IMR-90 (cell line): ENCODE data around the gene GALNT9. TPM values are rescaled to one million over a fixed set of nuclear protein-coding genes. Genes with fewer than 3 reads are reported as not detected.

ENCODE experiments used
- ATAC-seq: fragments of 200-7000 bp; cut with Tn5 transposase; 2 replicates; pipeline ENCODE4 v1.9.1; 2020; ENCODE audit warnings: low read depth, mild to moderate bottlenecking, moderate library complexity
- BruUV-seq: library from RNA; stranded (reverse); fragments of 400-500 nt; replicated peaks from 2 replicates; lab custom pipeline; 2021; lab: Mats Ljungman, UMichigan
- CTCF ChIA-PET: fragments of 300-600 bp; formaldehyde crosslinking; extraction: SDS; loops from one replicate; lab custom pipeline; 2021; ENCODE audit warnings: antibody characterized with exemption; lab: Yijun Ruan, JAX
- POLR2A ChIA-PET: fragments of 300-600 bp; sonication (Branson Sonifier 250); formaldehyde crosslinking; loops from one replicate; lab custom pipeline; 2022; ENCODE audit warnings: antibody characterized with exemption; ENCODE audit not compliant: unreplicated experiment; lab: Charles Lee
- DNase-seq: peaks from one replicate; pipeline ENCODE4 v3.0.0; 2013
- H2AFZ ChIP-seq: replicated peaks from 2 replicates; pipeline ENCODE3; 2013; ENCODE audit warnings: low read length, mild to moderate bottlenecking; ENCODE audit not compliant: poor library complexity
- H2AK5ac ChIP-seq: 2 replicates; pipeline ENCODE4 v1.6.1; 2013; ENCODE audit warnings: low read depth, low read length, inconsistent platforms
- H2AK9ac ChIP-seq: replicated peaks from 2 replicates; pipeline ENCODE3; 2013; ENCODE audit warnings: mild to moderate bottlenecking, low read depth, low read length, moderate library complexity; ENCODE audit not compliant: poor library complexity
- H2BK120ac ChIP-seq: 2 replicates; pipeline ENCODE4 v1.6.1; 2013; ENCODE audit warnings: low read depth, low read length, inconsistent platforms
- H2BK15ac ChIP-seq: 3 replicates; pipeline ENCODE4 v1.6.1; 2013; ENCODE audit warnings: low read depth, low read length, inconsistent platforms
- H2BK20ac ChIP-seq: 2 replicates; pipeline ENCODE4 v1.6.1; 2013; ENCODE audit warnings: low read depth, mild to moderate bottlenecking, inconsistent platforms, low read length, moderate library complexity
- H2BK5ac ChIP-seq: 2 replicates; pipeline ENCODE4 v1.6.1; 2013; ENCODE audit warnings: mild to moderate bottlenecking, low read depth, low read length, inconsistent platforms; ENCODE audit not compliant: poor library complexity, severe bottlenecking
- H3K14ac ChIP-seq: replicated peaks from 2 replicates; pipeline ENCODE4 v1.6.1; 2013; ENCODE audit warnings: low read depth, low read length, inconsistent platforms
- H3K18ac ChIP-seq: 2 replicates; pipeline ENCODE4 v1.6.1; 2013; ENCODE audit warnings: low read depth, low read length, control low read depth
- H3K23ac ChIP-seq: 2 replicates; pipeline ENCODE4 v1.6.1; 2013; ENCODE audit warnings: low read depth, low read length, inconsistent platforms
- H3K27ac ChIP-seq: 2 replicates; pipeline ENCODE4 v1.5.1; 2013; ENCODE audit warnings: mild to moderate bottlenecking, control low read depth, low read length; ENCODE audit not compliant: insufficient read depth
- H3K27me3 ChIP-seq: 2 replicates; pipeline ENCODE4 v1.6.1; 2013; ENCODE audit warnings: low read length; ENCODE audit not compliant: control insufficient read depth, insufficient read depth
- H3K36me3 ChIP-seq: 2 replicates; pipeline ENCODE4 v1.6.1; 2013; ENCODE audit warnings: low read length, mixed read lengths; ENCODE audit not compliant: control insufficient read depth, insufficient read depth
- H3K4ac ChIP-seq: 2 replicates; pipeline ENCODE4 v1.6.1; 2013; ENCODE audit warnings: low read depth, low read length, inconsistent platforms
- H3K4me1 ChIP-seq: 2 replicates; pipeline ENCODE4 v1.6.1; 2013; ENCODE audit warnings: low read length, mixed read lengths; ENCODE audit not compliant: control insufficient read depth, insufficient read depth
- H3K4me2 ChIP-seq: 2 replicates; pipeline ENCODE4 v1.6.1; 2013; ENCODE audit warnings: low read depth, mild to moderate bottlenecking, control low read depth, low read length, moderate library complexity
- H3K4me3 ChIP-seq: 2 replicates; pipeline ENCODE4 v1.5.1; 2013; ENCODE audit warnings: low read depth, mild to moderate bottlenecking, control low read depth, low read length, moderate library complexity; ENCODE audit not compliant: insufficient read depth
- H3K56ac ChIP-seq: 2 replicates; pipeline ENCODE4 v1.6.1; 2013; ENCODE audit warnings: low read length, inconsistent platforms; ENCODE audit not compliant: insufficient read depth; ENCODE audit errors: extremely low read depth
- H3K79me1 ChIP-seq, 2 experiments: 2 replicates each; pipeline ENCODE4 v1.6.1; 2013; ENCODE audit warnings: low read length in 2 of 2, inconsistent platforms in 1 of 2, low read depth in 1 of 2
- H3K9ac ChIP-seq: 2 replicates; pipeline ENCODE4 v1.6.1; 2013; ENCODE audit warnings: low read depth, low read length, control low read depth
- H3K9me1 ChIP-seq: 2 replicates; pipeline ENCODE4 v1.6.1; 2013; ENCODE audit warnings: low read length, inconsistent platforms; ENCODE audit not compliant: insufficient read depth
- H3K9me3 ChIP-seq: 2 replicates; pipeline ENCODE4 v1.6.1; 2013; ENCODE audit warnings: low read length; ENCODE audit not compliant: control insufficient read depth, insufficient read depth
- H4K20me1 ChIP-seq: 2 replicates; pipeline ENCODE4 v1.6.1; 2013; ENCODE audit warnings: low read length, inconsistent platforms; ENCODE audit not compliant: insufficient read depth
- H4K5ac ChIP-seq: 2 replicates; pipeline ENCODE4 v1.6.1; 2013; ENCODE audit warnings: mild to moderate bottlenecking, low read depth, low read length, control low read depth
- H4K8ac ChIP-seq, 2 experiments: 2 replicates each; pipeline ENCODE4 v1.6.1; 2013; ENCODE audit warnings: low read depth in 2 of 2, low read length in 2 of 2, control low read depth in 1 of 2, inconsistent platforms in 1 of 2
- H4K91ac ChIP-seq: 2 replicates; pipeline ENCODE4 v1.6.1; 2013; ENCODE audit warnings: low read depth, low read length, inconsistent platforms; ENCODE audit not compliant: insufficient read depth
- MAZ ChIP-seq: IDR thresholded peaks from 2 replicates; pipeline ENCODE4 v1.6.1; 2012; ENCODE audit warnings: low read depth, mild to moderate bottlenecking, low read length, improper control_type of control experiment, moderate library complexity, borderline replicate concordance
- WGBS, 2 experiments: methylation state at CpG; one replicate each; pipeline versions ENCODE4 v1.1.5 to v1.1.7; 2013; ENCODE audit warnings: missing lambda C conversion rate in 2 of 2; ENCODE audit not compliant: insufficient read length in 1 of 2; ENCODE audit errors: extremely low coverage in 2 of 2; 5-methylcytosine and 5-hydroxymethylcytosine counted together
- dilution Hi-C: fragments of 300-500 bp; cut with HindIII; formaldehyde crosslinking; loops from one replicate; pipeline ENCODE4 v1.14.3; 2018; ENCODE audit warnings: low sequenced_read_pairs; ENCODE audit not compliant: unreplicated experiment
- in situ Hi-C: fragments of 300-500 bp; cut with MboI; formaldehyde crosslinking; loops from 3 replicates; pipeline ENCODE4 v1.14.3; 2019; ENCODE audit warnings: low sequenced_read_pairs, inconsistent platforms, mixed read lengths
- intact Hi-C: fragments of 100-400 bp; cut with micrococcal nuclease; formaldehyde crosslinking; loops from 2 replicates; pipeline ENCODE4 v1.10.0; 2022
- polyA plus RNA-seq, 3 experiments: library from polyadenylated mRNA; depleted of rRNA; stranded (reverse); fragments of >200 nt; gene quantifications; 2 replicates each; pipeline ENCODE4 v1.2.3, GENCODE V29; 2012; ENCODE audit warnings: low replicate concordance in 1 of 3
- total RNA-seq: library from RNA; depleted of rRNA; stranded (reverse); fragments of >200 nt; gene quantifications from 2 replicates; pipeline ENCODE4 v1.2.3, GENCODE V29; 2012

GALNT9 gene
- total and polyA plus RNA-seq, 2 of the 4 experiments (the other 2 are of a cell fraction), result under 0.01 to 0.12 TPM

DNA sequence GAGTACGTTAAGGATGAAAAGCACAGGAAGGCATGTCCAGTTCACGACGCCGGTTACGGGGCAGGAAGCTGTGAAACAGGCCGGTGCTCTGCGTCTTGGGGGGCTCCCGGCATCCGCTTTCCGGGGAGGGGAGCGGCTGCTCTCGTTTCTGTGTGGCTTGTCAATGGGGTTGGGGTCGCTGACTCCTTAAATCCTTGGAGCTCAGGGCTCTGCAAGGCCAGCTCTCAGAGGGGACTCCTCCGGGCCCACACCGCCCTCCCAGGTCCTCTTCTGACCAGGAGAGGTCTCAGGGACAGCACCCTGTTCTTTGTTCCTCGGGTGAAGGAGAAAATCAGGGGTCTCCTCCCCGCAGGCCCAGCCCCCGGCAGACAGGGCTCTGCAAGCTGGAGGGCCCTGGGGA, 78.1 kb downstream of the GALNT9 start:
- no peak overlapping the region for H3K4ac ChIP-seq
- no peak overlapping the region for H3K23ac ChIP-seq
- no peaks in the 10 kb centered on the region for H3K79me1 ChIP-seq
- H2BK120ac ChIP-seq, result no peak overlapping the region
- no peak overlapping the region for H3K14ac ChIP-seq
- no peak overlapping the region for H2BK5ac ChIP-seq
- ATAC-seq (no peak), DNase-seq (no peak)
- in situ Hi-C loops, result no loop called here
- peaks cover 4% of the 10 kb centered on the region; the same call in 1 of the 2 replicates for H3K27me3 ChIP-seq
- ChIA-PET CTCF (interaction anchor here (0.6 kb wide), 1 partner anchor 399 kb away, joined by 5 read pairs; no protein-coding TSS in a partner anchor), POLR2A (no interaction called here)
- H2AK5ac ChIP-seq, result no peak overlapping the region
- no peak for TF ChIP-seq MAZ
- no peak overlapping the region for H4K91ac ChIP-seq
- H3K4me2 ChIP-seq, result no peak overlapping the region
- no peaks in the 10 kb centered on the region for H4K20me1 ChIP-seq
- WGBS, 2 experiments, result 36% methylated on average over 4 of the region's 18 CpGs; no CpG with 5 or more reads in 1 of the 2 experiments
- no peak overlapping the region for H2BK20ac ChIP-seq
- no peak overlapping the region for H4K8ac ChIP-seq
- no peak overlapping the region for H4K5ac ChIP-seq
- no peaks in the 10 kb centered on the region for H3K9me3 ChIP-seq
- no peaks in the 10 kb centered on the region for H3K4me1 ChIP-seq
- no peaks in the 10 kb centered on the region for H3K9me1 ChIP-seq
- no peaks in the 10 kb centered on the region for H3K36me3 ChIP-seq
- H3K56ac ChIP-seq, result no peak overlapping the region
- H2AFZ ChIP-seq, result no peak overlapping the region
- no peak overlapping the region for H2AK9ac ChIP-seq
- H3K9ac ChIP-seq, result no peak overlapping the region
- BruUV-seq, result no TSS peak
- intact Hi-C loops, result no loop called here
- no peak overlapping the region for H3K27ac ChIP-seq
- no peak overlapping the region for H3K4me3 ChIP-seq
- H2BK15ac ChIP-seq, result no peak overlapping the region
- no peak overlapping the region for H3K18ac ChIP-seq
- dilution Hi-C loops, result no loop called here
